OCI-LY7 (cell line): Measurements from ENCODE around the gene GUCY1A2. TPM values are rescaled to one million over a fixed set of nuclear protein-coding genes. Genes with fewer than 3 reads are reported as not detected.
"Not testable (repeated sequence)": the region's sequence is repeated elsewhere in the genome, so short reads cannot be mapped to it uniquely, and the experiment has no call there.

ENCODE experiments used
- BruUV-seq: library from RNA; stranded (reverse); fragments of 400-500 nt; replicated peaks from 2 replicates; lab custom pipeline; 2021; lab: Mats Ljungman, UMichigan
- CTCF ChIA-PET: fragments of 300-600 bp; sonication (Branson Sonifier 250); formaldehyde crosslinking; loops from one replicate; lab custom pipeline; 2022; ENCODE audit warnings: antibody characterized with exemption; ENCODE audit not compliant: unreplicated experiment; lab: Charles Lee
- POLR2A ChIA-PET: fragments of 300-600 bp; sonication (Branson Sonifier 250); formaldehyde crosslinking; loops from one replicate; lab custom pipeline; 2022; ENCODE audit warnings: antibody characterized with exemption; lab: Charles Lee
- DNase-seq: peaks from one replicate; pipeline ENCODE4 v3.0.0-alpha.2; 2015; ENCODE audit warnings: low spot score
- H2AFZ ChIP-seq: fragments of 200-600 bp; sonication (generic), shearing (Covaris generic); 2 replicates; pipeline ENCODE4 v1.6.1; 2014; ENCODE audit warnings: mild to moderate bottlenecking, antibody characterized with exemption, low read length, moderate library complexity
- H3K27ac ChIP-seq: fragments of 200-600 bp; sonication (generic); 2 replicates; pipeline ENCODE4 v1.5.1; 2014; ENCODE audit warnings: mixed run types, low read depth, mild to moderate bottlenecking, moderate library complexity, low read length, inconsistent platforms; ENCODE audit not compliant: poor library complexity, severe bottlenecking
- H3K36me3 ChIP-seq: fragments of 200-600 bp; sonication (generic); 2 replicates; pipeline ENCODE4 v1.6.1; 2014; ENCODE audit warnings: mild to moderate bottlenecking, antibody characterized with exemption, low read length, moderate library complexity, mixed read lengths; ENCODE audit not compliant: insufficient read depth
- H3K4me1 ChIP-seq: fragments of 200-600 bp; sonication (generic); 2 replicates; pipeline ENCODE4 v1.5.1; 2014; ENCODE audit warnings: mild to moderate bottlenecking, low read length; ENCODE audit not compliant: insufficient read depth, poor library complexity, severe bottlenecking
- H3K4me2 ChIP-seq: fragments of 200-600 bp; sonication (generic); 2 replicates; pipeline ENCODE4 v1.6.1; 2014; ENCODE audit warnings: mild to moderate bottlenecking, low read length
- H3K4me3 ChIP-seq: fragments of 200-600 bp; sonication (generic); 2 replicates; pipeline ENCODE4 v1.5.1; 2014; ENCODE audit warnings: mild to moderate bottlenecking, low read depth, low read length; ENCODE audit not compliant: poor library complexity, severe bottlenecking
- H3K79me2 ChIP-seq: fragments of 200-600 bp; sonication (generic); 2 replicates; pipeline ENCODE4 v1.6.1; 2016; ENCODE audit warnings: low read depth, mild to moderate bottlenecking, low read length, moderate library complexity, mixed read lengths; ENCODE audit not compliant: insufficient read depth
- H3K9me2 ChIP-seq: fragments of 200-600 bp; sonication (generic); 2 replicates; pipeline ENCODE4 v1.6.1; 2016; ENCODE audit warnings: mild to moderate bottlenecking, low read length, mixed read lengths; ENCODE audit not compliant: insufficient read depth
- H3K9me3 ChIP-seq: fragments of 200-600 bp; sonication (generic); 2 replicates; pipeline ENCODE4 v1.6.1; 2014; ENCODE audit warnings: mild to moderate bottlenecking, mixed run types, low read length, mixed read lengths
- H4K20me1 ChIP-seq: fragments of 200-600 bp; sonication (generic); 2 replicates; pipeline ENCODE4 v1.6.1; 2014; ENCODE audit warnings: mild to moderate bottlenecking, antibody characterized with exemption, low read length, moderate library complexity, mixed read lengths; ENCODE audit not compliant: insufficient read depth
- EZH2phosphoT487 ChIP-seq: fragments of 200-600 bp; sonication (generic); IDR thresholded peaks from 2 replicates; pipeline ENCODE4 v1.6.1; 2018; ENCODE audit warnings: low read depth, borderline replicate concordance, mild to moderate bottlenecking, mixed run types, antibody characterized with exemption, low read length, moderate library complexity, mixed read lengths
- intact Hi-C: fragments of 100-400 bp; cut with micrococcal nuclease; formaldehyde crosslinking; loops from one replicate; pipeline ENCODE4 v1.10.0; 2022; ENCODE audit not compliant: unreplicated experiment
- total RNA-seq, 2 experiments: library from RNA; depleted of rRNA in 1 of 2; stranded (reverse); fragments of >200 nt in 1 of 2; shearing (Covaris generic) in 1 of 2; gene quantifications; 2 replicates each; pipeline ENCODE4 v1.2.3, GENCODE V29; 2014 to 2022
- TF ChIP-seq, protein P1 (sequence below): fragments of 200-600 bp; sonication (generic); conservative IDR thresholded peaks from 2 replicates; pipeline ENCODE4 v1.5.1; 2014; ENCODE audit warnings: mild to moderate bottlenecking, antibody characterized with exemption, low read length, moderate library complexity, mixed read lengths

GUCY1A2 gene
- total RNA-seq, 2 experiments from 2014 or later = under 0.01 TPM; not detected in 1

- H3K4me3 ChIP-seq = no peak overlapping the region
- ChIA-PET POLR2A (no interaction called here), CTCF (no interaction called here)
- intact Hi-C loops = no loop called here
- H4K20me1 ChIP-seq = no peaks in the 10 kb centered on the region
- H3K4me1 ChIP-seq = no peaks in the 10 kb centered on the region
- H3K79me2 ChIP-seq = no peaks in the 10 kb centered on the region
- no peak for TF ChIP-seq EZH2phosphoT487
- H3K36me3 ChIP-seq = no peaks in the 10 kb centered on the region
- H2AFZ ChIP-seq = no peak overlapping the region
- no peaks in the 10 kb centered on the region for H3K9me2 ChIP-seq
- no peaks in the 10 kb centered on the region for H3K9me3 ChIP-seq
- DNase-seq = no peak
- BruUV-seq = no TSS peak
- H3K27ac ChIP-seq = no peak overlapping the region
- no peak overlapping the region for H3K4me2 ChIP-seq
Observed at GRCh38 chr11:106888386-106888785, 129.9 kb downstream of the GUCY1A2 start.

DNA sequence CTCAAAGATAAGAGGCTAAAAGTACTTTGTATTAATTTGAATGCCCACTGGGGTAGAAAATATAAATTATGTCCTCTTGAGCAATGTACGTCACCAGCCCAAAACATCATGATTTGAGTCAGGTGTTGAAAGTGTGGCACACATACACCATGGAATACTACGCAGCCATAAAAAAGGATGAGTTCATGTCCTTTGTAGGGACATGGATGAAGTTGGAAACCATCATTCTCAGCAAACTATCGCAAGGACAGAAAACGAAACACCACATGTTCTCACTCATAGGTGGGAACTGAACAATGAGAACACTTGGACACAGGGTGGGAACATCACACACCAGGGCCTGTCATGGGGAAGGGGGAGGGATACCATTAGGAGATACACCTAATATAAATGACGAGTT is 134.6 kb downstream of the GUCY1A2 start:
- H3K36me3 ChIP-seq, H3K4me2 ChIP-seq, intact Hi-C loops, H3K27ac ChIP-seq, DNase-seq, POLR2A ChIA-PET, CTCF ChIA-PET, H4K20me1 ChIP-seq, H3K79me2 ChIP-seq, BruUV-seq, H3K4me3 ChIP-seq, H3K9me2 ChIP-seq, H3K4me1 ChIP-seq, H2AFZ ChIP-seq, H3K9me3 ChIP-seq: not testable (repeated sequence)

DNA sequence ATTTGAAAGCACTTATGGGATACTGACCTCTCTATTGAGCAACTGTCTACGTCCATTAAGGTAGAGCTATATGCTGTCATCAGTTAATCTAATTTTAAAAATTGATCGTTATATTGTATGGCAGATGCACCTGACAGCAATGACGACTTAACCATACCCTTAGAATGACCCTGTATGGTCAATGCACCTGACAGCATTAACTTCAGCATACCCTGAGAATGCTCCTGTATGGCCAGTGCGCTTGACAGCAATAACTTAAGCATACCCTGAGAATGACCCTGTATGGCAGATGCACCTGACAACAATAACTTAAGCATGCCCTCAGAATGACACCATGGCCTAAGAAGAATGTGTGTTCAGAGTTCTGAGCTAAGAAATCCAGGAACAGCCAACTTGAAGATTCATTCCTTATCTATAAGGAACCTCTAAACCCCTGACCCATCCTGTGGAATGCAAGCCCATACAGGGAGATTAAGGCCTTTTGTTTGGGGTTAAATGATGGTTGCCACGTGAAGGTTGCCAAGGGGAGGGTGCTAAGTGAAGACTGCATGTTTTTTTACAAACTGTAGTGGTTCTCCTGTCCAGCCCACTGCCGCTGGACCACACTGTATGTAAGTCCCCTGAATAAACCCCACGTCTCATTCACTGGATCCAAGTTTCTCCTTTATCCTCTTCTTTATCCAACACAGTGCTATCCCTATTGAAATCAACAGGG is 138.3 kb downstream of the GUCY1A2 start:
- no peaks in the 10 kb centered on the region for H4K20me1 ChIP-seq
- no peaks in the 10 kb centered on the region for H3K79me2 ChIP-seq
- no peak overlapping the region for H3K4me2 ChIP-seq
- no peaks in the 10 kb centered on the region for H3K9me3 ChIP-seq
- no TSS peak for BruUV-seq
- CTCF ChIA-PET = no interaction called here
- H2AFZ ChIP-seq = no peak overlapping the region
- H3K4me1 ChIP-seq = no peaks in the 10 kb centered on the region
- POLR2A ChIA-PET = no interaction called here
- no peak overlapping the region for H3K4me3 ChIP-seq
- H3K9me2 ChIP-seq = no peaks in the 10 kb centered on the region
- no peaks in the 10 kb centered on the region for H3K36me3 ChIP-seq
- TF ChIP-seq EZH2phosphoT487 = no peak
- TF ChIP-seq, protein P1, sequence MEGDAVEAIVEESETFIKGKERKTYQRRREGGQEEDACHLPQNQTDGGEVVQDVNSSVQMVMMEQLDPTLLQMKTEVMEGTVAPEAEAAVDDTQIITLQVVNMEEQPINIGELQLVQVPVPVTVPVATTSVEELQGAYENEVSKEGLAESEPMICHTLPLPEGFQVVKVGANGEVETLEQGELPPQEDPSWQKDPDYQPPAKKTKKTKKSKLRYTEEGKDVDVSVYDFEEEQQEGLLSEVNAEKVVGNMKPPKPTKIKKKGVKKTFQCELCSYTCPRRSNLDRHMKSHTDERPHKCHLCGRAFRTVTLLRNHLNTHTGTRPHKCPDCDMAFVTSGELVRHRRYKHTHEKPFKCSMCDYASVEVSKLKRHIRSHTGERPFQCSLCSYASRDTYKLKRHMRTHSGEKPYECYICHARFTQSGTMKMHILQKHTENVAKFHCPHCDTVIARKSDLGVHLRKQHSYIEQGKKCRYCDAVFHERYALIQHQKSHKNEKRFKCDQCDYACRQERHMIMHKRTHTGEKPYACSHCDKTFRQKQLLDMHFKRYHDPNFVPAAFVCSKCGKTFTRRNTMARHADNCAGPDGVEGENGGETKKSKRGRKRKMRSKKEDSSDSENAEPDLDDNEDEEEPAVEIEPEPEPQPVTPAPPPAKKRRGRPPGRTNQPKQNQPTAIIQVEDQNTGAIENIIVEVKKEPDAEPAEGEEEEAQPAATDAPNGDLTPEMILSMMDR = no peak
- no peak overlapping the region for H3K27ac ChIP-seq
- no peak for DNase-seq
- intact Hi-C loops = no loop called here
